Left lobe of liver (tissue), 2 donors: ENCODE data around the gene S100A4. TPM values are rescaled to one million over a fixed set of nuclear protein-coding genes. Genes with fewer than 3 reads are reported as not detected.
"Not testable (repeated sequence)": the region's sequence is repeated elsewhere in the genome, so short reads cannot be mapped to it uniquely, and the experiment has no call there.

Source experiments
- ATAC-seq: fragments of 200-7000 bp; cut with Tn5 transposase; one replicate; pipeline ENCODE4 v1.9.1; 2020; ENCODE audit warnings: mild to moderate bottlenecking, moderate library complexity
- DNase-seq: peaks from one replicate; pipeline ENCODE4 v3.0.0-alpha.2; 2020; ENCODE audit warnings: low spot score
- total RNA-seq: library from RNA; stranded (reverse); gene quantifications from one replicate; pipeline ENCODE4 v1.2.1, GENCODE V29; 2021
- donor health status: DM: no; HTN: no; CAD: no; lungs with moderate emphysema.
- donor health status: DM: no; HTN: yes; CAD: no.

S100A4 gene
- total RNA-seq, 1 donor from 2014 or later, result 7.1 TPM

- peak; percentile 32 for ATAC-seq
- no peak for DNase-seq
These were observed 10.2 kb downstream of the S100A4 start, which contains the start of gene S100A6 for GRCh38 chr1:153535242-153536011. TSS of gene S100A6 (minus strand) at chr1:153535991. CDS start at chr1:153535339, 652 bp downstream.

DNA sequence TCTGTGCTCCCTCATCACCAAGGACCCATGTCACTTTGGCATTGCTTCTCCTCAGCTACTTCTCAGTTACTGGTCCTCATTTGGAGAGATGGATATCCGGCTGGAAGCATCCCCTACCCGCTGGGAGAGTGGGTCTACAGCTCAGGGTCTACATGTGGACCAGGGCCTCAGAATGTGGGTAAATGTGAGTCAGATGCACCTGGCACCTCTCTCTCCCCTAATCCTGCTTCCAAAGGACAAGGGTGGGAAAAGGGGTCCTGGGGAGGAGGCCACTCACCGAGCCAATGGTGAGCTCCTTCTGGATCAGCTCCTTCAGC is 10.7 kb downstream of the S100A4 start:
- DNase-seq (no peak), ATAC-seq (no peak)

DNA sequence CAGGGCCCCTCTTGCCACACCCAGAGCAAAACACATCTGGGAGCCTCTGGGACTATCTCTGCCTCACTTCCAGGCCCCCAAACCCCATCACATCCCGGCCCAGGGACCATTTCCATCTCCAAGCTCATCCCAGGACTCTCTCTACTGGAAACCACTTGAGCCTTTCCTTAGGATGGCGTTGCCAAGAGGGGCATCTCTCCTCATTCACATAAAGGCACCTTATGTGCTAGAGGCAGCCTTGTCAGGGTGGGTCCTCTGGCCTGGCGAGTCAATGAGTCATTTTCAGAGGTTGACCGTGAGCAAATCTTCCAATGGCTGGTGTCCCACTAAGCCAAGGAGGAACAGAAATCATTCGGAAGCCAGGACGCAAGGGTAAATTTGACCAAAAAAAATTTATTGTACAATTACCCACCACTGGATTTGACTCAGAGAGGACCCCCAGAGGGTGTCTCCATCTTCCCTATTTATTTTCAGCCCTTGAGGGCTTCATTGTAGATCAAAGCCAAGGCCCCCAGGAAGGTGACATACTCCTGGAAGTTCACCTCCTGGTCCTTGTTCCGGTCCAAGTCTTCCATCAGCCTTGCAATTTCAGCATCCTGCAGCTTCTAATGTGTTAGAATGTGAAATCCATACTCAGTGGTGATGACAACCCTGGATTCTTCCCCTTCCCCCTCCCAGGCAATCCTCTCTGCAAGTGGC is 11.2 kb downstream of the S100A4 start:
- no peak for ATAC-seq

GRCh38 chr1:153533689-153534201 is 11.9 kb downstream of the S100A4 start:
- ATAC-seq (no peak), DNase-seq (no peak)

More for the DNA sequence above, 11.2 kb downstream of the S100A4 start:
- no peak for DNase-seq

DNA sequence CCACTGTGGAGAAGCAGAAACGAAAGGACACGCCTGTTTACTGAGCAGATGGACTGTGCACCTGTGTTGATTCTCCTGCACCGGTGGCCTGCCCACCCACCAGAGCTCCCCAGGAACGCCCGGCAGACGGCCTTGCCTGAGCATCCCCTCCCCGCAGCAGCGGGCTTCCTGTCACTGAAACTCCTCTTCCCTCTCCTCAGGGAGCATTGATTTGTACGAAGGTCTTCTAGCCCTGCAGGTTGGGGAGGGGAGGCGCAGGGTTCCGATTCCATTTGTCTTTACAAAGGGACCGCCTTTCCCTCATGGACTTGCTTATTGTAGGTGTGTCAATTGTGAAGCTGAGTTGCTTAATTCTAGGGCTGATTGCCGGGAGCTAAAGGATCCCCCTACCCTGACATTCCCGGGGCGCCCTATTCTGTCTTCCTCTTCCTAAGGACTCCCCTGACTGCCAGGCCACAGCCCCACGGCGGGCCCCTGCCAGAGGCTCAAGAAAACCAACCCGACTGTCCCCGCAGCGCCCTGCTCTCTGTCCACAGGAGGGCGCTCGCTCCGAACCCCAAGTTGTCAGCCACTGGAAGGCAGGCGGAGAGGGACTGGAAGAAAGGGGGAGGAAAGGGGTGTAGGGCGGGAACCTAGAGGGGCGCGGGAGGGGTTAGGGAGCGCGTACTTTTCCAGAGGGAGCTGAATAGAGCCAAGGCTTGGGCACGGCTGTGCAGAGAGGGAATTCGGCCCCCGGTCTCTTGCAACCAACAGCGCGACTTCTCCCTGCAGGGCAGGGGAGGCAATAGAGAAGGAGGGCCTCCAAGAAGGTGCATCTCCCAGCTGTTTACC is 12.6 kb downstream of the S100A4 start:
- peak; percentile 59 for ATAC-seq
- no peak for DNase-seq

DNA sequence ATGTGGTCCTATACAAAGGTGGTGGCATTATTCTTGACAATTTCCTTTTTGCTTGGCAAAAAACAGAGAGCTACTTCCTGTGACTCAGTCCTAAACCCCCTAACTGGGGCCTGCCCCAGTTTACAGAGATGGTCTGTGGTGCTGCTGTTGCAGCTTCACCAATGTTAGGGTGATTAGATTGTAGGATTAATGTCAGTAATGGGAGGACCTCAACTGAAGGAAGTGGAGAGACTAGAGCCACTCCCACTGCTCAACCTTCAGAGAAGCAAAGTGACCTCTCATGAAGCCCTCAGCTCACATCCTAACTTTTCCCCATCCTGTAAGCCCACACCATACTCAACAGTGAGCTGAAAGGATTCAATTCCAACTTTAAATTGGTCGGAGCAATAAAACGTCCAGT is 13.4 kb downstream of the S100A4 start:
- ATAC-seq (no peak), DNase-seq (no peak)

DNA sequence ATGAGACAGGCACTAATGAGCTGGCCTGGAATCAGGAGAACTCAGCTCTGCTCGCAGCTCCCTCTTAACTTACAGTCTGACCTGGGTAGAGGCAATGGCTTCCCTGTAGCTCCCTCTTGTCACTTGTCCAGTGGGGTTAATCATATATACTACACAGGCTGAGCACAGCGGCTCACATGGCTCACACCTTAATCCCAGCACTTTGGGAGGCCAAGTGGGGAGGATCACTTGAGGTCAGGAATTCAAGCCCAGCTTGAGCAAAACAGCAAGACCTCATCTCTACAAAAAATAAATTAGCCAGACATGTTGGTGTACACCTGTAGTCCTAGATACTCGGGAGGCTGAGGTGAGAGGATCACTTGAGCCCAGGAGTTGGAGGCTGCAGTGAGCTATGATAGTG is 14.0 kb downstream of the S100A4 start:
- ATAC-seq, result no peak
- DNase-seq, result no peak

GRCh38 chr1:153527683-153528040 is 17.9 kb downstream of the S100A4 start:
- no peak for DNase-seq
- ATAC-seq, result no peak

- DNase-seq (no peak), ATAC-seq (no peak)
These were observed 18.5 kb downstream of the S100A4 start for GRCh38 chr1:153527023-153527682.

DNA sequence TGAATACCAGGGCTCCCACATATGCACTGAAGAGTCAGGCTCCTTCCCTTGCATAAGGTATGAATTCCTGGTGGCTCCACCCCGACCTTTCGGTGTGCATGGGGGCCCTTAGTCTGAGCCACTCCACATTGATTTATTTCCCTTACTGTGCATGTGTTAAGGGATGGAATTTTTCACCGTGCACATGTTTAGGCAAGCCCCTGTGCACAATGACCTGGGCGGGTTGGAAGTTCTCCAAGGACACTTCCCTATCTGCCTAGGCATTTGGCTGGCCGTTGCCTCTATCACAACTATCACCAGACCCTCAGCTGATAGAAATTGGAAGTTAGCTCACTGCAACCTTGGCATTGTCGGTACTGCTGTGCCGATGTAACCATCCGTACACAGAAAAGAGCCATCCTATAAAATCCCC is 19.5 kb downstream of the S100A4 start:
- ATAC-seq (peak; percentile 13), DNase-seq (no peak)

DNA sequence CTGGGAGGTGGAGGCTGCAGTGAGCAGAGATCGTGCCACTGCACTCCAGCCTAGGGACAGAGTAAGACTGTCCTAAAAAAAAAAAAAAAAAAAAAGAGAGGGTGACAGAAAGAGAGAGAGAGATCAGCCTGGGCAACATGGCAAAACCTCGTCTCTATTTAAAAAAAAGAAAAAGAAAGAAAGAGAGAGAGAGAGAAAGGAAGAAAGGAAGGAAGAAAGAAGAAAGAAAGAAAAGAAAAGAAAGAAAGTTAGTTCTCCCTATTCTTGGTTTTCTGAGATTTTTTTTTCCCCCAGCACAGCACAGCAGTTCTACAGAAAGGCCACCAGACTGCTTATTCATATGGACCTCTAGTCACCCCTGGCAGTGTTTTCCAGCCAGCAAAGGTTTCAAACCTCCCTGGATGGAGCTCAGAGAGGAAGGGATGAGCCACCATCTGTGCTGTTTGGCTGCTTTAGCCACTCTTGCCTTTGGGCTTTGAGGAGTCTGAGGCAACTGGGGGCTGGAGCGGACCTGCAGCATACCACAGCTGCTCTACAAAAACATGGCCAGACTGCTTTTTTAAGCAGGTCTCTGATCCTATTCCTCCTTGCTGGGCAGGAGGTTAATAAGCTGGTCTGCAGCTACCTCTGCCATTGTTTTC is 20.4 kb downstream of the S100A4 start:
- no peak for DNase-seq
- no peak for ATAC-seq

- not testable (repeated sequence) for ATAC-seq, DNase-seq
These were observed 23.1 kb downstream of the S100A4 start for GRCh38 chr1:153522353-153523048.

DNA sequence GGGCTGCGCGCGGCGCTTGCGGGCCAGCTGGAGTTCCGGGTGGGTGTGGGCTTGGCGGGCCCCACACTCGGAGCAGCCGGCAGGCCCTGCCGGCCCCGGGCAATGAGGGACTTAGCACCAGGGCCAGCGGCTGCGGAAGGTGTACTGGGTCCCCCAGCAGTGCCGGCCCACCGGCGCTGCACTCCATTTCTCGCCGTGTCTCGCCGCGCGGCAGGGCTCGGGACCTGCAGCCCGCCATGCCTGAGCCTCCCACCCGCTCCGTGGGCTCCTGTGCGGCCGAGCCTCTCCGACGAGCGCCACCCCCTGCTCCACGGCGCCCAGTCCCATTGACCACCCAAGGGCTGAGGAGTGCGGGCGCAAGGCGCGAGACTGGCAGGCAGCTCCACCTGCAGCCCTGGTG is 23.8 kb downstream of the S100A4 start:
- DNase-seq, ATAC-seq: not testable (repeated sequence)

- peak; percentile 21 for DNase-seq
- ATAC-seq, result no peak
These were observed 24.7 kb downstream of the S100A4 start for GRCh38 chr1:153520818-153521476.

- peak; percentile 38 for DNase-seq
- ATAC-seq, result not testable (repeated sequence)
These were observed 25.4 kb downstream of the S100A4 start for GRCh38 chr1:153520137-153520691.

- DNase-seq, result peak; percentile 29
- ATAC-seq, result no peak
These were observed 26.4 kb downstream of the S100A4 start for GRCh38 chr1:153519242-153519641.

- peak; percentile 46 for ATAC-seq
- no peak for DNase-seq
These were observed 29.9 kb downstream of the S100A4 start for GRCh38 chr1:153515504-153516394.

DNA sequence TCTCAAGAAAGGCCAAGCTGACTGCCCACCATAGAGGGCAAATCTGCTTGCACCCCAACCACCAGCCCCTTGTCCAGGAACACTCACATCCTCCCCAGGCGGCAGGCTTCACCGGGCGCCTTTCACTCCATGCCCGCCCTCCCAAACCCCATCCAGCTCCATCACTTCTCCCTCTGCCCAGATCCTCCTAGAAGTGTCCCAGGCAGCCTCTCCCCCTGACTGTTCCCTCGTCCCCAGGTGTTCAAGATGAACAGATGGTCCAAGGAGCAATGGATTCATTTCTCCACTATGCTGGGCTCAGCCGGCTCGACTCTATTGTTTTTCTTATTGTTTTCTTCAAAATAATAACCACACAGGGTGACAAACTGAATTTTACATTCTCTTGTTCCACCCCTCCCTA is 31.9 kb downstream of the S100A4 start:
- DNase-seq (no peak), ATAC-seq (no peak)
